ES-I3 (cell line): Measurements from ENCODE around the gene SLC5A4.
"Not testable (repeated sequence)": the region's sequence is repeated elsewhere in the genome, so short reads cannot be mapped to it uniquely, and the experiment has no call there.

ENCODE experiments used
- H3K36me3 ChIP-seq: 2 replicates; pipeline ENCODE4 v1.6.1; 2013; ENCODE audit warnings: mild to moderate bottlenecking, low read length, control low read depth, moderate library complexity; ENCODE audit not compliant: insufficient read depth
- H3K4me1 ChIP-seq: 2 replicates; pipeline ENCODE4 v1.6.1; 2013; ENCODE audit warnings: mild to moderate bottlenecking, control low read depth, low read length; ENCODE audit not compliant: insufficient read depth
- H3K9ac ChIP-seq: 2 replicates; pipeline ENCODE4 v1.6.1; 2013; ENCODE audit warnings: low read depth, mild to moderate bottlenecking, low read length, moderate library complexity
- H3K9me3 ChIP-seq: 2 replicates; pipeline ENCODE4 v1.6.1; 2013; ENCODE audit warnings: mild to moderate bottlenecking, low read length, moderate library complexity; ENCODE audit not compliant: control insufficient read depth, insufficient read depth

The SLC5A4 gene

GRCh38 chr22:32255217-32255616 is at the start of gene SLC5A4:
Gene SLC5A4, minus strand, starts transcription at chr22:32255347. Its CDS starts 18 bp downstream, at chr22:32255329.
- Histone ChIP-seq H3K9ac (no peak within 1 kb of the TSS), H3K9me3 (no peaks in the 10 kb centered on the region), H3K4me1 (no peaks in the 10 kb centered on the region), H3K36me3 (no peaks in the 10 kb centered on the region)

GRCh38 chr22:32293921-32294320 is 38.8 kb upstream of the SLC5A4 start:
- H3K9me3 ChIP-seq, H3K36me3 ChIP-seq, H3K4me1 ChIP-seq, H3K9ac ChIP-seq: not testable (repeated sequence)

GRCh38 chr22:32286290-32286840 is 31.2 kb upstream of the SLC5A4 start:
- no peaks in the 10 kb centered on the region for H3K9me3 ChIP-seq
- H3K36me3 ChIP-seq, result no peaks in the 10 kb centered on the region
- H3K4me1 ChIP-seq, result no peaks in the 10 kb centered on the region
- no peak overlapping the region for H3K9ac ChIP-seq

- Histone ChIP-seq H3K9me3 (no peaks in the 10 kb centered on the region), H3K36me3 (no peaks in the 10 kb centered on the region), H3K9ac (no peak overlapping the region), H3K4me1 (no peaks in the 10 kb centered on the region)
Observed at GRCh38 chr22:32281072-32281471, 25.9 kb upstream of the SLC5A4 start.

GRCh38 chr22:32275353-32275752 is 20.2 kb upstream of the SLC5A4 start:
- not testable (repeated sequence) for H3K4me1 ChIP-seq, H3K9ac ChIP-seq, H3K36me3 ChIP-seq, H3K9me3 ChIP-seq

- Histone ChIP-seq H3K36me3 (no peaks in the 10 kb centered on the region), H3K4me1 (no peaks in the 10 kb centered on the region), H3K9ac (no peak overlapping the region), H3K9me3 (no peaks in the 10 kb centered on the region)
Observed at GRCh38 chr22:32271389-32271788, 16.2 kb upstream of the SLC5A4 start.

- Histone ChIP-seq H3K9ac (no peak overlapping the region), H3K9me3 (no peaks in the 10 kb centered on the region), H3K4me1 (peaks cover 3% of the 10 kb centered on the region; the same call in 1 of the 2 replicates), H3K36me3 (no peaks in the 10 kb centered on the region)
Observed at GRCh38 chr22:32270641-32271369, 15.7 kb upstream of the SLC5A4 start.

GRCh38 chr22:32269316-32269715 is 14.2 kb upstream of the SLC5A4 start:
- Histone ChIP-seq H3K36me3 (no peaks in the 10 kb centered on the region), H3K4me1 (peaks cover 6% of the 10 kb centered on the region; the same call in 1 of the 2 replicates), H3K9ac (no peak overlapping the region), H3K9me3 (no peaks in the 10 kb centered on the region)

GRCh38 chr22:32267011-32267410 is 11.9 kb upstream of the SLC5A4 start:
- Histone ChIP-seq H3K9me3 (no peaks in the 10 kb centered on the region), H3K36me3 (no peaks in the 10 kb centered on the region), H3K4me1 (peaks cover 6% of the 10 kb centered on the region; the same call in 1 of the 2 replicates), H3K9ac (no peak overlapping the region)

- H3K9me3 ChIP-seq, result no peaks in the 10 kb centered on the region
- H3K9ac ChIP-seq, result no peak overlapping the region
- H3K4me1 ChIP-seq, result peaks cover 6% of the 10 kb centered on the region; the same call in 1 of the 2 replicates
- H3K36me3 ChIP-seq, result no peaks in the 10 kb centered on the region
Observed at GRCh38 chr22:32265882-32266767, 11.0 kb upstream of the SLC5A4 start.

- not testable (repeated sequence) for H3K9me3 ChIP-seq, H3K36me3 ChIP-seq, H3K4me1 ChIP-seq, H3K9ac ChIP-seq
Observed at GRCh38 chr22:32263678-32264077, 8.5 kb upstream of the SLC5A4 start.

- no peaks in the 10 kb centered on the region for H3K9me3 ChIP-seq
Observed at GRCh38 chr22:32261306-32261705, 6.2 kb upstream of the SLC5A4 start.

GRCh38 chr22:32258791-32259190 is 3.6 kb upstream of the SLC5A4 start:
- no peaks in the 10 kb centered on the region for H3K36me3 ChIP-seq
- H3K9me3 ChIP-seq, result no peaks in the 10 kb centered on the region
- H3K4me1 ChIP-seq, result no peaks in the 10 kb centered on the region
- no peak overlapping the region for H3K9ac ChIP-seq

More at GRCh38 chr22:32261306-32261705, 6.2 kb upstream of the SLC5A4 start:
- Histone ChIP-seq H3K4me1 (peaks cover 6% of the 10 kb centered on the region; the same call in 1 of the 2 replicates), H3K9ac (no peak overlapping the region), H3K36me3 (no peaks in the 10 kb centered on the region)

- Histone ChIP-seq H3K9ac (no peak overlapping the region), H3K9me3 (no peaks in the 10 kb centered on the region)
Observed at GRCh38 chr22:32255726-32256125, 579 bp upstream of the SLC5A4 start.

More at GRCh38 chr22:32255726-32256125, 579 bp upstream of the SLC5A4 start:
- no peaks in the 10 kb centered on the region for H3K36me3 ChIP-seq
- H3K4me1 ChIP-seq, result no peaks in the 10 kb centered on the region
